GM19372 (cell line): ENCODE measurements around the gene RASSF7.

ENCODE experiments used
- ATAC-seq: cut with Tn5 transposase; IDR thresholded peaks from one replicate; pipeline ENCODE4 v1.9.1; 2021; ENCODE audit warnings: mild to moderate bottlenecking, low read depth, moderate library complexity; ENCODE audit not compliant: unreplicated experiment

RASSF7 gene

GRCh38 chr11:581752-582151 is 21.0 kb downstream of the RASSF7 start:
- no peak for ATAC-seq

GRCh38 chr11:584287-584686 is 23.5 kb downstream of the RASSF7 start:
- ATAC-seq: no peak

GRCh38 chr11:586376-587316 is 25.9 kb downstream of the RASSF7 start:
- ATAC-seq: no peak

- ATAC-seq: no peak
Observed at GRCh38 chr11:587546-587945, 26.8 kb downstream of the RASSF7 start.

- ATAC-seq: no peak
Observed at GRCh38 chr11:587978-588380, 27.2 kb downstream of the RASSF7 start.

GRCh38 chr11:589798-590197 is 29.0 kb downstream of the RASSF7 start:
- no peak for ATAC-seq

GRCh38 chr11:590997-591396 is 30.2 kb downstream of the RASSF7 start:
- ATAC-seq: no peak

GRCh38 chr11:592501-592900 is 31.7 kb downstream of the RASSF7 start:
- ATAC-seq: no peak

GRCh38 chr11:592918-593317 is 32.1 kb downstream of the RASSF7 start:
- no peak for ATAC-seq

GRCh38 chr11:593347-593746 is 32.6 kb downstream of the RASSF7 start:
- no peak for ATAC-seq

- no peak for ATAC-seq
Observed at GRCh38 chr11:595400-595799, 34.6 kb downstream of the RASSF7 start.

- ATAC-seq: no peak
Observed at GRCh38 chr11:596374-596773, 35.6 kb downstream of the RASSF7 start.

- no peak for ATAC-seq
Observed at GRCh38 chr11:597166-597725, 36.5 kb downstream of the RASSF7 start.

GRCh38 chr11:598005-598680 is 37.4 kb downstream of the RASSF7 start:
- no peak for ATAC-seq

GRCh38 chr11:601573-602245 is 40.9 kb downstream of the RASSF7 start:
- no peak for ATAC-seq

GRCh38 chr11:603154-603553 is 42.4 kb downstream of the RASSF7 start:
- no peak for ATAC-seq

- ATAC-seq: no peak
Observed at GRCh38 chr11:605286-606129, 44.7 kb downstream of the RASSF7 start.

GRCh38 chr11:606245-606644 is 45.5 kb downstream of the RASSF7 start:
- ATAC-seq: no peak

- no peak for ATAC-seq
Observed at GRCh38 chr11:607020-607780, 46.4 kb downstream of the RASSF7 start.
